G401.6 (cell line): ENCODE data around the gene RNF166.

Experiments
- FAIRE-seq: peaks from 2 replicates; lab custom pipeline; 2012; peaks lifted over from hg19 to GRCh38; lab: Jason Lieb, UNC

The RNF166 gene

DNA sequence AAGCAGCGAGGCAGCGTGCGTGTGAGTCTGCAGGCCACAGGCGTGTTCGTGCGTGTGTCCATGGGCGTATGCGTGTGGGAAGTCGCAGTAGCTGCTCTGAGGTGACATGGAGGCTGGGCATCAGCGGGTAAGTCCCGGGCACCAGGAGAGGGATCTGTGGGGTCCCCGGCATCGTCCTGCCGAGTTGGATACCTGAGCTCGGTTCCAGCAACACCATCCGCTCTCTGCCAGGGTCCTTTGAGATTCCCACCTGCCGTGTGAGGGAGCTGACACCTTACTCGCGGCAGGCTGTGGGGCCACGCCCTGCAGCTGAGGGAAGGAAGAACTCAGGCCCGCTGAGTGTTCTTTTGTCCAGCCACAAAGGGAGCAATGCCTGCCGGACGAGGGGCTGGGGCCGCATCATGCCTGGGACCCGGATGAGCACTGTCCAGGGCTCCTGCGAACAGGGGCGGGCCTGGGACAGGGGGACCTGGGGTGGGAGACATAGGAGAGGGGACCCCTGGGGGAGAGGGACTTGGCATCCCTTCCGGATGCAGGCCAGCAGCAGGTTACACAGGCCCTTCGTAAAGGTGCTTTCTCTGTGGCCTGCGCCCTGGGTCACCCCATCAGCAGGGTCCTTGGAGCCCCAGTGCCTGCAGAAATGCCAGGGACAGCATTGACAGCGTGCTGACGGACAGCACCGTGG lies 14.9 kb downstream of the RNF166 start:
- no peak for FAIRE-seq

DNA sequence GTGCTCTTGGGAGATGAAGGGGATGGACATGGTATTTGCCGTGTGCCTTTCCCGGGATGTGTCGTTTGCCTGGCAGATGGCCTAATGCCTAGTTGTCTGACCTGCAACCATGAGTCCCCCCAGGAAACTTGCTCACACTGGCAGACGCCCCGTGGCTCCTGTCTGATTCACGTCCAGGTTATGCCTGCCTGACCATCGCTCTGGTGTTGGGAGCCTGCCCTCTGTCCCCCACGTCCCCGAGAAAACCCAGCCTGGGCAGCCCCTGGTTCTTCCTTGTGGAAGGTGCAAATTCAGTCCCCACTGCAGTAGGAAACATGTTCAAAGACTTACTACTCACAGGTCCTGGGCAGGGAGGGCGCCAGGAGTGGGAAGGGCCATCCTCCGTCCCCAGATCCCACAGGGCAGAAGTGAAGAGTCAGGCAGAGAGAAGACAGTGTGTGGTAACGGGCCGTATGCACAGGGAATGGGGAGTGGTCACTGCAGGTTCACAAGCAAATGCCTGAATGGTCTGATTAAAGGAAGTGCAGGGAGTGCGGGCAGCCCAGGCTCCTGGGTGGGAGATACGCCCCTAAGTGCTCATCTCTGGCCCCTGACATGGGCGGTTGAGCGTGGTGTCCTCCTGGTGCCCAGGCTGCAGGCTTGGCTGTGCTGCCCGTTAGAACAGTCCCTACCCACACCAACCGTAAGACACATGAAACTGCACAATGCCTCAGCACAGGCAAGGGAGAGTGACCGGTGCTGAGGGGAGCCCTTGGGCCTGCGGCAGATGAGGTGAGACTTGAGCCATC lies 15.7 kb downstream of the RNF166 start:
- FAIRE-seq, result no peak

DNA sequence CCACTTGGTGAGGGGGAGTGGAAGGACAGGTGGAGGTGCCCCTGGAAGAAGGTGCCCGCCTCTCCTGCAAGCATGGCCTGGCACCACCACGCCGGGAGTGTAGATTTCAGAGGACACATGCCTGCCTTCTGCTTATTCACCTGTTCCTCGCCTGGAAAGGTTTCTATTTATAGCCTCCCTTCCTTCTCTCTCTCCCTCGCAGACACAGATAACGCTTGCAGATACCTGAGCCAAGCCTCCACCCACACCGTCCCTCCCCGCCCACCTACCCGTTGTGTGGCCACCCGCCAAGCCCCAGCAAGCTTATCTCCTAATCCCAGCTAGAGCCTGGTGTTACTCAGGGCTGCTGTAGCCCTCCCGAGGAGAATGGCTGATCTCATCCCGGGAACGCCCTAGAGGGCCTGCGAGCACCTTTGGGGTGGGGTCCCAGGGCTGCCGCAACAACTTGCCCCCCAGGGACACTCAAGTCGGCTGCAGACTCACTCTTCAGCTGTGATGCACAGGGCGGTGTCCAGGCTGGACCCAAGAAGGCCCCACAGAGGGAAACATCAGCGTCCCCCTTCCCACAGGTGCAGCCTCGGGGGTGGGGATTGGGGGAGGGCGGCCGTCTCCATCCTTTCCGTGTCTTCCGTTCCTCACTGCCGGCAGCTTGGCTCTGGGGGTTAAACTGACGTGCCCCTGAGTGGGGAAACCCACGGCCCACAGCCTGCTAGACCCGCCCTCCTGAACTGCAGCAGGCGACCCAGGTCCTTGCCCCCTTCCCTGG lies 18.0 kb downstream of the RNF166 start:
- no peak for FAIRE-seq

DNA sequence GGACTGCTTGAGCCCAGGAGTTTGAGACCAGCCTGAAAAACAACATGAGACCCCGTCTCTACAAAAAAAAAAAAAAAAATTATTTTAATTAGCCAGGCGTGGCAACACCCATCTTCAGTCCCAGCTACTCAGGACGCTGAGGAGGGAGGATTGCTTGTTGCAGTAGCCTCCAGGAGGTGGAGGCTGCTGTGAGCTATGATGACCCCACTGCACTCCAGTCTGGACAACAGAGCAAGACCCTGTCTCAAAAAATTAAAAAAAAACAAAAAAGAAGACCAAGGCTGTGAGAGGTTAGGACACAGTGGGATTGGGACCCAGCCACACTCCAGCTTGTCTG lies 18.6 kb downstream of the RNF166 start:
- FAIRE-seq, result no peak

DNA sequence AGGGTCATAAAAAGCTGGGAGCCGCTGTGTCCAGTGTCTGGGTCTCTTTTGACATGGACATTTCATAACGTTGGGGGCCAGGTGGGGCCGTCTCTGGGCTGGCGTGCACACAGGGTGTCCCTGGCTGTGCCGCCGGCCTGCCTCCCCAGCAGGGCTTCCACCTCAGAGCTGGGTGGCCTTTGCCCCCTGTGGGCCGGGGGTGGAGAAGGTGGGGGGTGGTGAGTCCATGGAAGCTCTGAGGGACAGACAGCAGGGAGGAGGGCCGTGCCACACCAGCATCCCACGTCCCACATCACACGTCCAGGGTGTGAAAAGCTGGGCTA lies 19.0 kb downstream of the RNF166 start:
- FAIRE-seq, result no peak

DNA sequence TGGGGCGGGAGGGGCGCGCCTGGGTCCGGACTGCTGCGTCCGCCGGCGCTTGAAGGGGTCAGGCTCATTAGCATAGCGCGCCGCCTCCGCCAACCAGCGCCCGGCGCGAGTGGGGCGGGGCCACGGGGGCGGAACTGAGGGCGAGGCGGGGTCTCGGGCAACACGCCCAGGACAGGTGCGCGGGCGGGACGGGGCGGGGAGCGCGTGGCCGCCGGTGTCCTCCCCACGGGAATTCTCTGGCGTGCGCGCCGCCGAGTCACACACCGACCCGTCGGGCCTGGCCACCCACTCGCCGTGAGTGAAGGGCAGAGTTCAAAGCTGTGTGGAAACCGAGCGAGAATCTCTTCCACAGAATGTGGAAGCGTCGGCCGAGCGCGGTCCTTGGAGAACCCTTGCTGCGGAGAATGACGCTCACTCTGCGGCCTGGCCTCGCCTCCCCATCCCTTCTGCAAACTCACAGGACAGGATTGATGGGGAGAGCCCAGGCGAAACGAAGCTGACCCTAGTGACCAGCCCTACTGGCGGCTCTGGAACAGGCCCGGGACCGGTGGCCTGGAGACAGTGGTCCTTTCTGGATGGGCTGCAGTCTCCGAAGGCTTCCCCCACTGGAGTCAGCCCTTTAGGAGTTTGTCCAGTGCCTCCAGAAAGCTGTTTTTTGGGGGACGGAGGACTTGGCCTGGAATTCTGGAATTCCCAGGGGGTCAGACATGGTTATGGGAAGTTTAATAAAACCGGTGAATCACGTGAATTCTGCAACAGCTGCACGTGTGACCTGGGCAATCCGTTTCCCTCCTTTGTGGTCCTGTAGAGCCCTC lies 19.6 kb downstream of the RNF166 start, which contains the start of gene SNAI3:
Gene SNAI3 (minus strand): TSS at position 69 of the 815 bp plus-strand sequence. CDS start 101 bp downstream, outside the sequence.
- no peak for FAIRE-seq

DNA sequence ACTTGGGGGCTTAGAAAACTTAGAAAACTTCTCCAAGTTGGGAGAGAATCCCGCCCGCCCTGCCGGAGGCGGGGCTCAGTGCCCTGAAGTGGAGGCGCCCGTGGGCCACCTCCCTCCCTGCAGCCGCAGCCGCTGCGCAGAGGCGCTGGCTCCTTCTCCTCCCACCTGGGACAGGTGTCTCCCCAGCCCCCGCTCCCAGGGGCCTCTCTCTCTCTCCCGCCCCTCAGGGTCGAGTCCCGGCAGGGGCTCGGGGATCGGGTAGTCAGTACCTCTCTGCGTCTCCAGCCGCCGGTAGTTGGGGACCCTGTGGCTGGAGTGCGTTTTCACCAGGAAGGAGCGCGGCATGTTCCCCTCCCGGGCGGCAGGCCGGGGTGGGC lies 20.2 kb downstream of the RNF166 start:
- no peak for FAIRE-seq

DNA sequence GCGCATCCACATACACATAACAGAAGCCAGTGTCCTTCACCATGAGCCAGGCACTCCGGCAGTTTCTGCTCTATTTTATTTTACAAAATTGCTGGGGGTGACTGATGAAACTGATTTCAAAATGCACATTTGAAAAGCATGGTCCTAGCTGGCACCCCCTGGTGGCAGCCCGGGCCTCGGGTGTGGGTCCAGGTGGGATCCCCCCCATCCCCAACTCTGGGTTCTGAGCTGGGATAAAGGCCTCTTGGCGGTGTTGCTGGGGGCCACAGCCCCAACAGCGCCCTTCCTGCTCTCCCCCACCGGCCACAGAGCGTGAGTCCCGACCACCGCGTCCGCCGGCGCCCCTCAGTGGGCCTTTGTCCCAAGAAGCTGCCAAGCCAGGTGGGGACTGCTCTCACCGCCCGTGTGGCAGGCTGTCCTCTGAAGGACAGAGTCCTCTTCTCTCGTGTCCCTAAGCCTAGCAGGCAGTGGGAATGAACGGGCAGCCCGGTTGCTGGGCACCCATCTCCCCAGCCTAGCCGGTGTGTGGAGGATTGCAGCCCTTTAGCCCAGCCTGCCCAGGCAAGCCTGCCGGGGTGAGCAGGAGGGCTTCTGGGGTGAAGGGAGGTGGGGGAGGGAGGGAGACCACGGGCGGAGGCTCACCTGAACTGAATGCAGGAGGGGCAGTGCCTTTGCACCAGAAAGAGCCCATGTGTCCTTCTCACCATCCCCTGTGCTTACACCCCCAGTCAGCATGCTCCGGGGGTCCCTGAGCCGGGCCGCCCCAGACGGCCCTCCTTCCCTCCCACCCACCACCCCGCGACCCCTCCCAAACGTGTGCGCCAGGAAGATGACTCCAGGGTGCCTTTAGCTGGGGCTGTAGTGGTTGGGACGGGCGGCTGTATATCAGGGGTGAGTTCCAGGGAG lies 20.8 kb downstream of the RNF166 start:
- no peak for FAIRE-seq

DNA sequence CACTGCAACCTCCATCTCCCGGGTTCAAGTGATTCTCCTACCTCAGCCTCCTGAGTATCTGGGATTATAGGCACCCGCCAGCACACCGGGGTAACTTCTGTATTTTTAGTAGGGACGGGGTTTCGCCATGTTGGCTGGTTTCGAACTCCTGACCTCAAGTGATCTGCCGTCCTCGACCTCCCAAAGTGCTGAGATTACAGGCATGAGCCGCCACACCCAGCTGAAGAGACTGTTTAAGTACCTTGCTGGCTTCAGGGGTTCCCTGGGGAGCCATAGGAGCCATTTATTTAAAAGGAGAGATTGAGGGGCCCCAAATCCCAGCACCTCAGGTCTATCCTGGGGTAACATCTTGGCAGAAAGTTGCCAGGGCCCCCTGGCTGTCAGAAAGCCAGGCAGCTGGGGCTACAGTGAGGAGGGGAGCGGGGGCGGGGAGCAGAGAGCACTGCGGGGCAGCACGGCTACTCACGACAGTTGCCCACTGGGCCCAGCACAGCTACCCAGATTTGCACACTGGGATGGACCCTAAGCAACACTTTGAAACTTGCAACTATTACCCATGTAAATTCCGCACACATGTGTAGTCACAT lies 21.5 kb downstream of the RNF166 start:
- no peak for FAIRE-seq

DNA sequence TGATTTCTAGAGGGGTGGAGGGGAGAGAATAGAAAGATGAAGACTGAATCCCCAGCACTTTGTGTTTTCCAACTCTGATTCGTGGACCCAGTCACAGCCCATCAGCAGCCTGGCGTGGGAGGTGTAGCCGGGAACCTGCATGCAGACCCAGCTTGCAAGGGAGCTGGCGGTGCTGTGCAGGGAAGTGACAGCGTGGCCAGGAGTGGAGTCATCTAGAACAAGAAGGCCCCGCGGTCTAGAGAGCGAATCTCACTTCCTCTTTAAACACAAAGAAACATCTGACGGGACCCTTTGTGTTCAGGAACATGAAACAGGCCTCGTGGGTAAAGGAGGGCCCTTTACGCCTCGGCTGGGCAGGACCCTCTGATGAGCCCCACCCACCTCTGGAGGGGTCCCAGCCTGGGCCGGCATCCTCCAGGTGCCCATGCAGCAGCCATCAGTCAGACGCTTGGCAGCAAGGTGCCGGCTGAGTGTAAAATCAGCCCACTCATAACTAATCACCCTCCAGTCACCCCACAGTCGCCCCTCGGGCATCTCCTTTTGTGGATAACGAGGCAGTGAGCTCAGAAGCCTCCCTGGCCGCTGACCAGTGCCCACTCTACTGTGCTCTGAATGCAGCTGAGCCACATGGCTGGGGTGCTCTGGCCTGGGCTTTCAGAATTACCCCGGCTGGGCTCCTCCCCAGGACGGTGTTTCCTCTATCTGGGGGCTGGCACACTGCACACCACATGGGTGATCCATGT lies 24.3 kb downstream of the RNF166 start:
- FAIRE-seq, result no peak

DNA sequence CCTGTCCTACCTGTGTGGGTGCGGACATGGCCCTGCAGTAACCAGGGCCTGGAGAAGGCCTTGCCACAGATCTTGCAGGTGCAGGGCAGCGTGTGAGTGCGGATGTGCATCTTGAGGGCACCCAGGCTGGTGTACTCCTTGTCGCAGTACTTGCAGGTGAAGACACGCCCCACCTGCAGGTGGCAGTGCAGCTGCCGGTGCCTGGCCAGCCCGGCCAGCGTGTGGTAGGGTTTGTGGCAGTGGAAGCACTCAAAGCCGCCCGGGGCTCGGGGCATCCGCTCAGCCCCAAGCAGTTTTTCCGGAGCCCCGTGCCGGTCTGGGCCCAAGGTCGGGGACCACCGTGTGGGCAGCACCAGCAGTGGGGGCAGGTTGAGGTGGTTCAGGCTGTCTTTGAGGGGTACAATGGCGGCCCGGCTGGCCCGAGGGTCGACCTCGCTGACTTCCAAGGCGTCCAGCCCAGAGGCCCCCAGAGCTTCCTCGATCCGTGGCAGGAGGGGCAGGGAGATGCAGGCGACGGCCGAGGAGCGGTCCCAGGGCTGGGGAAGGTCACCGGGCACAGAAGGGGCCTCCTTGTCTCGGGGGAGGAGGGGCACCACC lies 25.0 kb downstream of the RNF166 start:
- FAIRE-seq, result no peak

DNA sequence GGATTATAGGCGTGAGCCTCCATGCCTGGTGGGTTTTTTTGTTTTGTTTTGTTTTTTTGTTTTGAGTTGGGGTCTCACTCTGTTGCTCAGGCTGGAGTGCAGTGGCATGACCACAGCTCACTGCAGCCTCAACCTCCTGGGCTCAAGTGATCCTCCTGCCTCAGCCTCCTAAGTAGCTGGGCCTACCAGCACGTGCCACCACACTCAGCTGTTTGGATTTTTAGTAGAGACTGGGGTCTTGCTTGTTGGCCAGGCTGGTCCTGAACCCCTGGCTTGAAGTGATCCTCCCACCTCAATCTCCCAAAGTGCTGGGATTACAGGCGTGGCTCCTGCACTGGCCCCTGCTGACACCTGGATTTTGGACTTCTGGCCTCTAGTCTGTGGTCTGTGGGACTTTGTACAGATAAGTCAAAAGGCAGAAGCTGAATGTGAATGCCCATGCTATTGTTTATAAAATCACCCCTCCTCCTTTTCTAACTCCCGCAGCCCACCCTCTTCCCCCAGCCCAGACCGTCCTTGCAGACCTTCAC lies 25.6 kb downstream of the RNF166 start:
- FAIRE-seq, result no peak

DNA sequence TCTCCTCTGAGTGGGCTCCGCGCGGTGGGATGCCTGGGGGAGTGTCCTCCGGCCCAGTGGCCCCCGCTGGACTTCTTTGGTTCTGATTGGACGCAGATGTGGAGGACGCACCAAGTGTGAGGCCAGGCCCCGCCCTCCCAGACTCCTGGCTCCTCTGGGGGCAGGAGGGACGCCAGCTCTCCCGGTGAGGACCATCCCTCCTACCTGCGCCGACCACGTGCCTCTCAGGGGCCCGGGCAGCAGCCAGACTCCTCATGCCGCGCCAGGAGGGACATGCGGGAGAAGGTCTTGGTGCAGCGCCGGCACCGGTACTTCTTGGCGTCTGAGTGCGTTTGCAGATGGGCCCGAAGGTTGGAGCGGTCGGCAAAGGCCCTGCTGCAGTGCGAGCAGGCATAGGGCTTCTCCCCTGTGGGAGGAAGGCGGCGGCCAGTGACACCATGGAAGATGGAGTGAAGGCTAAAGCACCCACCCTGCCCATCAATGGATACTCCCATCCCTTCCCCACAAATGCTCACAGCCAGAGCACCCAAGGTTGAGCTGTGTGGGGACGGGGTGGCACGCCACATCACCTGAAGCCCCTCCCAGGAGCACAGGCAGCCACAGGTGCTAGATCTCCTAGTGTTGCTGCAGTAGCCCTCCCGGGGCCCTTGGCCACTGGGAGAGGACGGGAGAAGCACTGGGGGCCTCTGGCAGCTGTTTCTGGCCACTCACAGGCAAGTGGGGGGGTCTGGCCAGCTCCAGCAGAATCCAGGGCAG lies 27.8 kb downstream of the RNF166 start:
- FAIRE-seq, result no peak

DNA sequence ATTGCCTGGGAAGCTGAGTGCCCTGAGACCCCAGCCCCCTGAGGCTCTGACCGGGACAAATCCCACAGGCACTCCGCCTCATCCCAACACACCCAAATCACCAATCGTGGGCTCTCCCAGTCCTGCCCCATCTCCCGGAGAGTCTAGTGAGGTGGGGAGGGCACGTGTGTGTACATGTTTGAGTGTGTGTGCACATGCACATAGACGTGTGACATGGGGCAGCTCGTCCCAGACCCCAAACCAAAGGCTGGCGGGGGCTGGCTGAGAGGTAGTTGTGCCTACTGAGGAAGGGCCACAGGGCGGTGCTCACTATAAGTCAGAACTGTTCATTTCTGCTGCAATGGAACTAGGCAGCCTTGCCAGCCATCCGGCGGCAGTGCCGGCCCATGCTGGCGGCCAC lies 28.5 kb downstream of the RNF166 start:
- FAIRE-seq, result no peak

DNA sequence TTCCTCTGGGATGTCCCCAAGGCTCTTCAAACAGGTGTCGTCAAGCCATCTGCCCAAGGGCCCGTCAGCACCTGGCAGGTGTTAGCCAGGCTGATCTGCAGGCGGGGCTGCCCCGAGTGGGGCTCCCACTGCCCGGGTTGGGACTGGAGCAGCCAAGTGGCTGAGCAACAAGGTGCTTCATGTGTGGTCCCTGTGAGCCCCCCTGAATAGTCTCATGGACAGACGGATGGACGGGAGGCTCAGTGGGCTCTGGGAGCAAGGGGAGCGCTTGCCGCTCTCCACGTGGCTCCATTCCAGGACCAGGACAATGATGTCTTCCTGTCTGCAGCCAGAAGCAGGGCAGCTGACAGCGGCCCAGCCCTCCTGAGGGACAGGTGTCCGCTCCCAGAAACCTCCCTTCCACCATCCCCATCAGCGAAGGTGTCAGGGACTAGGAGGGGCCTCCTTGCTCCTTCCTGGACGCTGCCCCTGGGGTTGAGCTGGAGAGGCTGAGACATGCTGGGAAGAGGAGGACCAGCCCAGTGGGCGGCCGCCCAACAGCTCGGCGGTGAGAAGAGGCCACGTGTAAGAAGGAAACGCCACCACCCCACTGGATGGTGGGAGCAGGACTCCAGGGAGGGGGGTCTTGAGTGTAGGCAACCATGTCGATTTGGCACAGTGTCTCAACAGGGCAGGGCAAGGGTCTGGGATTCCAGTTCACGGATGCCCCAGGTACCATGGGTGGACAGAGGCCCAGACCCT lies 29.5 kb downstream of the RNF166 start:
- no peak for FAIRE-seq

DNA sequence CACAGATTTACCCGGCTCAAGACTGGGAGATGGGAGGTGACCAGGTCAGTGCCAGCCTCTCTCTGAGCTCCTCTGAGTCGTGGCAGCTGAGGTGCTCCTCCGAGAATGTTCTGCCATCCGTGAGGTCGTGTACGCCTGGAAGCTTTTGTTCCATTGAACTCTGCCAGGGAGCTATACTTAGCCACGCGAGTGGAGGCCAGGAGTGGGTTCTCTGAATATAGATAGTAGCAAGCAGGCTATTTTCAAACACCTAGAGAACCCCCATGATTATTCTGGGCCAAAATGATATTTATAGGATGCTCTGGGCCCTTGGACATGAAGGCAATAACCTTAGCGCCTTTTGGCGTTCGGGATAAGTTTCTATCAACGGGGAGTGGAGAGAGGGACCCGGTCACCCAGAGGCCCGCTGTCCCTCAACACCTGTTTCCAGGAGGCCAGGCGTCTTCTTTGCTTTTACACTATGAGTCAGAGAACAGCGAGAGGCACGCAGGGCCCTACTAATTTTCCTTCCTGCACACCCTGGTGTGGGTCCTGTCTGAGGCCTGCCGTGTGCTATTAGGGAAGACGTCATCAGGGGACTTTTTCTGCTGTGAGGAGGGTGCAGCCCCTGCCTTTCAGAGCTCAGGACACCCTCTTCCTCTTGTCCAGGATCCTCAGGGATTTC lies 32.4 kb downstream of the RNF166 start:
- FAIRE-seq, result no peak

DNA sequence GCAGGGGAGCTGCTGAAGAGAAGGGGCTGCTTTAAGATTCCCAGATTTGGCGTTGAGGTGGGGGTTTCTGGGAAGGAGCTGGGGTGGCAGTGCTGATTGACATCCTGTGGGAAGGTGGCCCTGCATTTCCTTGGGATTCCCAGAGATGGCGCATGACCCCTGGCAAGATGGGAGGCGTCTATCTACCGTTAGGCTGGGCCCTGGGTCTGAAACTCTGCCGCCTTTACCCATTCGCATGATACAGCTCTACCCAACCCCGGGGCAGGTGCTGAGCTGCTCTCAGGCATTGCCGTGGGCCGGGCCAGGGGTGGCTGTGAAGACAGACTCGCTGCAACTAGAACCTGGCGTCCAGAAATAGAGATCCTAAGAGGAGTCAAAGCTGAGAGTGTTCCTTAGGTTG lies 33.4 kb downstream of the RNF166 start:
- no peak for FAIRE-seq

DNA sequence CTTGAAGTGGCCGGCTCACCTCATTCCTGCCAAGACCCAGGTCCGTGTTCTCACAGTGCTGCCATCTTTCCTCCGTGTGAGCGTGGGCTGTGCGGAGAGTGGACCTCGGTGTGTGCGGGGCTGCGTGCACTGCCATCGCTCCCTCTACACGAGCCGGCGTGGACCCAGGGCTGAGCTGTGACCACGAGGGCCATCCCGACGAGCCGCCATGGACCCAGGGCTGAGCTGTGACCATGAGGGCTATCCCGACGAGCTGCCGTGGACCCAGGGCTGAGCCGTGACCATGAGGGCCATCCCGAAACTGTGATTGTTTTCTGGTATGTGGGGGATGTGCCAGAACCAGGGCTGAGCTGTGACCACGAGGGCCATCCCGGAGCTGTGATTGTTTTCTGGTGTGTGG lies 34.4 kb downstream of the RNF166 start:
- no peak for FAIRE-seq
